HEK293 (cell line): Measurements from ENCODE around the gene UROC1.

Source experiments
- CTCF ChIA-PET: fragments of 350-600 bp; formaldehyde crosslinking; extraction: SDS; loops from one replicate; lab custom pipeline; 2021; ENCODE audit warnings: antibody characterized with exemption; lab: Yijun Ruan, JAX
- POLR2A ChIA-PET: fragments of 300-600 bp; formaldehyde crosslinking; extraction: SDS; loops from one replicate; lab custom pipeline; 2020; ENCODE audit warnings: antibody characterized with exemption, inconsistent platforms; lab: Yijun Ruan, JAX
- H3K27ac ChIP-seq: fragments of 200-500 bp; sonication (Bioruptor generic); 2 replicates; pipeline ENCODE4 v1.5.1; 2014; ENCODE audit warnings: low read depth, low read length, control low read depth, inconsistent platforms; ENCODE audit errors: extremely low read depth
- H3K36me3 ChIP-seq, 2 experiments: fragments of 200-500 bp in 1 of 2; sonication (Bioruptor generic) in 1 of 2; 1 replicate in 1 of 2; 2 replicates in 1 of 2; pipeline ENCODE4 v1.5.1; 2014 to 2017; ENCODE audit warnings: inconsistent platforms in 2 of 2, low read length in 2 of 2; ENCODE audit not compliant: control insufficient read depth in 2 of 2, insufficient read depth in 1 of 2
- H3K4me1 ChIP-seq: fragments of 200-500 bp; sonication (Bioruptor generic); 2 replicates; pipeline ENCODE4 v1.5.1; 2014; ENCODE audit warnings: mild to moderate bottlenecking, low read length, inconsistent platforms; ENCODE audit not compliant: control insufficient read depth, insufficient read depth
- H3K4me3 ChIP-seq: 2 replicates; pipeline ENCODE4 v1.5.1; 2011; ENCODE audit warnings: low read depth, mild to moderate bottlenecking, control low read depth, low read length, moderate library complexity
- H3K9me3 ChIP-seq: fragments of 200-500 bp; sonication (Bioruptor generic); 2 replicates; pipeline ENCODE4 v1.5.1; 2014; ENCODE audit warnings: low read depth, low read length, inconsistent platforms; ENCODE audit not compliant: control insufficient read depth, insufficient read depth
- MZF1 ChIP-seq: fragments of 450-650 bp; formaldehyde crosslinking; IDR thresholded peaks from 2 replicates; pipeline ENCODE4 v1.5.1; 2017; ENCODE audit warnings: missing biosample characterization, missing genetic modification characterization, borderline replicate concordance
- PRDM10 ChIP-seq: fragments of 450-650 bp; formaldehyde crosslinking; IDR thresholded peaks from 2 replicates; pipeline ENCODE4 v1.5.1; 2016; ENCODE audit warnings: missing biosample characterization, missing genetic modification characterization
- PRDM4 ChIP-seq: fragments of 450-650 bp; formaldehyde crosslinking; IDR thresholded peaks from 2 replicates; pipeline ENCODE4 v1.5.1; 2017; ENCODE audit warnings: missing biosample characterization, missing genetic modification characterization
- SCRT1 ChIP-seq: fragments of 450-650 bp; formaldehyde crosslinking; IDR thresholded peaks from 2 replicates; pipeline ENCODE4 v1.5.1; 2016; ENCODE audit warnings: missing biosample characterization, missing genetic modification characterization, borderline replicate concordance
- ZBTB21 ChIP-seq: fragments of 450-650 bp; formaldehyde crosslinking; IDR thresholded peaks from 2 replicates; pipeline ENCODE4 v1.5.1; 2017; ENCODE audit warnings: missing biosample characterization, missing genetic modification characterization
- ZNF114 ChIP-seq: fragments of 450-650 bp; formaldehyde crosslinking; IDR thresholded peaks from 2 replicates; pipeline ENCODE4 v1.5.0; 2017; ENCODE audit warnings: missing biosample characterization, missing genetic modification characterization
- ZNF146 ChIP-seq: fragments of 450-650 bp; formaldehyde crosslinking; IDR thresholded peaks from 2 replicates; pipeline ENCODE4 v1.5.1; 2016; ENCODE audit warnings: missing biosample characterization, missing genetic modification characterization
- ZNF169 ChIP-seq: fragments of 450-650 bp; formaldehyde crosslinking; IDR thresholded peaks from 2 replicates; pipeline ENCODE4 v1.5.1; 2016; ENCODE audit warnings: missing biosample characterization, missing genetic modification characterization
- ZNF324 ChIP-seq: fragments of 450-650 bp; formaldehyde crosslinking; IDR thresholded peaks from 2 replicates; pipeline ENCODE4 v1.5.1; 2016; ENCODE audit warnings: missing biosample characterization, missing genetic modification characterization
- ZNF341 ChIP-seq: fragments of 450-650 bp; formaldehyde crosslinking; IDR thresholded peaks from 2 replicates; pipeline ENCODE4; 2016; ENCODE audit warnings: low read depth, missing biosample characterization, missing genetic modification characterization
- ZNF37A ChIP-seq: fragments of 450-650 bp; IDR thresholded peaks from 2 replicates; pipeline ENCODE4 v1.5.1; 2018; ENCODE audit warnings: missing biosample characterization, missing genetic modification characterization
- ZNF529 ChIP-seq: fragments of 450-650 bp; formaldehyde crosslinking; IDR thresholded peaks from 2 replicates; pipeline ENCODE4 v1.5.1; 2017; ENCODE audit warnings: missing genetic modification characterization, missing biosample characterization; ENCODE audit not compliant: insufficient replicate concordance
- ZNF548 ChIP-seq: fragments of 450-650 bp; formaldehyde crosslinking; IDR thresholded peaks from 2 replicates; pipeline ENCODE4 v1.5.1; 2016; ENCODE audit warnings: missing biosample characterization, missing genetic modification characterization
- ZNF561 ChIP-seq: fragments of 450-650 bp; IDR thresholded peaks from 2 replicates; pipeline ENCODE4 v1.5.1; 2018; ENCODE audit warnings: missing biosample characterization, missing genetic modification characterization, borderline replicate concordance
- ZNF701 ChIP-seq: fragments of 450-650 bp; formaldehyde crosslinking; IDR thresholded peaks from 2 replicates; pipeline ENCODE4 v1.5.1; 2016; ENCODE audit warnings: missing biosample characterization, missing genetic modification characterization
- ZNF707 ChIP-seq: fragments of 450-650 bp; formaldehyde crosslinking; IDR thresholded peaks from 2 replicates; pipeline ENCODE4 v1.5.1; 2016; ENCODE audit warnings: missing biosample characterization, missing genetic modification characterization
- ZNF747 ChIP-seq: fragments of 450-650 bp; formaldehyde crosslinking; IDR thresholded peaks from 2 replicates; pipeline ENCODE4 v1.5.1; 2016; ENCODE audit warnings: missing biosample characterization, missing genetic modification characterization
- TF ChIP-seq, protein P1 (sequence below): fragments of 450-650 bp; formaldehyde crosslinking; IDR thresholded peaks from 2 replicates; pipeline ENCODE4 v1.5.1; 2016; ENCODE audit warnings: missing biosample characterization, missing genetic modification characterization
- TF ChIP-seq, protein P2 (sequence below): fragments of 450-650 bp; formaldehyde crosslinking; IDR thresholded peaks from 2 replicates; pipeline ENCODE4; 2016; ENCODE audit warnings: missing biosample characterization, missing genetic modification characterization
- TF ChIP-seq, protein P3 (sequence below): fragments of 450-650 bp; formaldehyde crosslinking; IDR thresholded peaks from 2 replicates; pipeline ENCODE4 v1.5.1; 2017; ENCODE audit warnings: missing biosample characterization, missing genetic modification characterization
- TF ChIP-seq, protein P4 (sequence below): fragments of 450-650 bp; formaldehyde crosslinking; IDR thresholded peaks from 2 replicates; pipeline ENCODE4 v1.5.1; 2016; ENCODE audit warnings: missing biosample characterization, missing genetic modification characterization

Gene UROC1

DNA sequence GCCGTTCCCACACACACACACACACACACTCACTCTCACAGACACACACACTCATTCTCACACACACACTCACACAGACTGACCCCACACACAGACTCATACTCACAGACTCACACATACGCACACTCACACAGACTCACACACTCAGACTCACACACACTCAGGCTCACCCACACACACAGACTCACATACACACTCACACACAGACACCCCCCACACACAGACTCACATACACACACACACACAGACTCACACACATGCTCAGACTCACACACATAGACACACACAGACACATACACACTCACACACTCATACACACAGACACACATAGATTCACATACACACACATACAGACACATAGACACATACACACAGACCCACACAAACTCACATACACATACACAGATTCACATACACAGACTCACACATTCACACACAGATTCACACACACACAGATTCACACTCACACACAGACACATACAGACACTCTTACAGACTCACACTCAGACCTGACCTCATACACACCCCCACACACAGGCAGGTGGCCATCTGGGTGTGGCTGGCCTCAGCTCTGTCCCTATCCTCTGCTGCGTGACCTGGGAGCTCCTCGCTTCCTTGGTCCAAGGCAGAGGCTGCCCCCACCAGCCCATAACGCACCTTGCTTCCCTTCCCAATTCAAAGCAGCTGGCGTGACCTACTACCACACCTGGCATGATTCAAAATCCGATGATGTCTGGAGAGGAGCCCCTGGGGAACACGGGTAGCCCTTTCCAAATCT is 39.3 kb upstream of the UROC1 start:
- TF ChIP-seq, protein P1, sequence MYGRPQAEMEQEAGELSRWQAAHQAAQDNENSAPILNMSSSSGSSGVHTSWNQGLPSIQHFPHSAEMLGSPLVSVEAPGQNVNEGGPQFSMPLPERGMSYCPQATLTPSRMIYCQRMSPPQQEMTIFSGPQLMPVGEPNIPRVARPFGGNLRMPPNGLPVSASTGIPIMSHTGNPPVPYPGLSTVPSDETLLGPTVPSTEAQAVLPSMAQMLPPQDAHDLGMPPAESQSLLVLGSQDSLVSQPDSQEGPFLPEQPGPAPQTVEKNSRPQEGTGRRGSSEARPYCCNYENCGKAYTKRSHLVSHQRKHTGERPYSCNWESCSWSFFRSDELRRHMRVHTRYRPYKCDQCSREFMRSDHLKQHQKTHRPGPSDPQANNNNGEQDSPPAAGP (tag by site-specific recombination), result no peak
- no peak for TF ChIP-seq ZNF529 (tag by site-specific recombination)
- no peak for TF ChIP-seq ZNF37A (tag by site-specific recombination)
- TF ChIP-seq MZF1 (tag by site-specific recombination), result no peak
- TF ChIP-seq ZNF341 (tag by site-specific recombination), result no peak
- no peak for TF ChIP-seq ZNF707 (tag by site-specific recombination)
- TF ChIP-seq ZNF561 (tag by site-specific recombination), result no peak
- TF ChIP-seq ZNF548 (tag by site-specific recombination), result no peak
- no peaks in the 10 kb centered on the region for H3K9me3 ChIP-seq
- POLR2A ChIA-PET, result no interaction called here
- CTCF ChIA-PET, result no interaction called here
- no peaks in the 10 kb centered on the region for H3K36me3 ChIP-seq
- no peak overlapping the region for H3K27ac ChIP-seq
- H3K4me1 ChIP-seq, result no peaks in the 10 kb centered on the region
- H3K4me3 ChIP-seq, result no peak overlapping the region

GRCh38 chr3:126555795-126556636 is 38.4 kb upstream of the UROC1 start:
- no peaks in the 10 kb centered on the region for H3K36me3 ChIP-seq
- no peaks in the 10 kb centered on the region for H3K9me3 ChIP-seq
- no peak overlapping the region for H3K4me3 ChIP-seq
- POLR2A ChIA-PET, result no interaction called here
- TF ChIP-seq, protein P2, sequence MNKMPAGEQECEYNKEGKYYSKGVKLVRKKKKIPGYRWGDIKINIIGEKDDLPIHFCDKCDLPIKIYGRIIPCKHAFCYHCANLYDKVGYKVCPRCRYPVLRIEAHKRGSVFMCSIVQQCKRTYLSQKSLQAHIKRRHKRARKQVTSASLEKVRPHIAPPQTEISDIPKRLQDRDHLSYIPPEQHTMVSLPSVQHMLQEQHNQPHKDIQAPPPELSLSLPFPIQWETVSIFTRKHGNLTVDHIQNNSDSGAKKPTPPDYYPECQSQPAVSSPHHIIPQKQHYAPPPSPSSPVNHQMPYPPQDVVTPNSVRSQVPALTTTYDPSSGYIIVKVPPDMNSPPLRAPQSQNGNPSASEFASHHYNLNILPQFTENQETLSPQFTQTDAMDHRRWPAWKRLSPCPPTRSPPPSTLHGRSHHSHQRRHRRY (tag by site-specific recombination), result no peak
- TF ChIP-seq, protein P3, sequence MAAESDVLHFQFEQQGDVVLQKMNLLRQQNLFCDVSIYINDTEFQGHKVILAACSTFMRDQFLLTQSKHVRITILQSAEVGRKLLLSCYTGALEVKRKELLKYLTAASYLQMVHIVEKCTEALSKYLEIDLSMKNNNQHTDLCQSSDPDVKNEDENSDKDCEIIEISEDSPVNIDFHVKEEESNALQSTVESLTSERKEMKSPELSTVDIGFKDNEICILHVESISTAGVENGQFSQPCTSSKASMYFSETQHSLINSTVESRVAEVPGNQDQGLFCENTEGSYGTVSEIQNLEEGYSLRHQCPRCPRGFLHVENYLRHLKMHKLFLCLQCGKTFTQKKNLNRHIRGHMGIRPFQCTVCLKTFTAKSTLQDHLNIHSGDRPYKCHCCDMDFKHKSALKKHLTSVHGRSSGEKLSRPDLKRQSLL (tag by site-specific recombination), result no peak
- TF ChIP-seq ZNF114 (no peak), ZNF324 (tag by site-specific recombination) (no peak), PRDM4 (no peak), ZNF747 (no peak), SCRT1 (no peak), PRDM10 (no peak), ZBTB21 (tag by site-specific recombination) (no peak), ZNF146 (no peak), ZNF169 (tag by site-specific recombination) (no peak), ZNF701 (tag by site-specific recombination) (no peak)
- TF ChIP-seq, protein P4, sequence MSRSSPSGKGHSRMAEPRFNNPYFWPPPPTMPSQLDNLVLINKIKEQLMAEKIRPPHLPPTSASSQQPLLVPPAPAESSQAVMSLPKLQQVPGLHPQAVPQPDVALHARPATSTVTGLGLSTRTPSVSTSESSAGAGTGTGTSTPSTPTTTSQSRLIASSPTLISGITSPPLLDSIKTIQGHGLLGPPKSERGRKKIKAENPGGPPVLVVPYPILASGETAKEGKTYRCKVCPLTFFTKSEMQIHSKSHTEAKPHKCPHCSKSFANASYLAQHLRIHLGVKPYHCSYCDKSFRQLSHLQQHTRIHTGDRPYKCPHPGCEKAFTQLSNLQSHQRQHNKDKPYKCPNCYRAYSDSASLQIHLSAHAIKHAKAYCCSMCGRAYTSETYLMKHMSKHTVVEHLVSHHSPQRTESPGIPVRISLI (tag by site-specific recombination), result no peak
- CTCF ChIA-PET, result no interaction called here
- H3K27ac ChIP-seq, result no peak overlapping the region
- H3K4me1 ChIP-seq, result no peaks in the 10 kb centered on the region
